ENCODE data around the gene PDHB. TPM values are rescaled to one million over a fixed set of nuclear protein-coding genes. Genes with fewer than 3 reads are reported as not detected.

PDHB gene
- total and polyA plus RNA-seq, 5 experiments from 2014 or later, result 60.2 to 120 (median 92.2) TPM

- H3K27ac Mint-ChIP-seq, result peak overlapping the region; percentile 66 to 98 (median 94)
- no peaks in the 10 kb centered on the region for H3K9me3 Mint-ChIP-seq
- H3K4me1 Mint-ChIP-seq, result peaks cover 19 to 33% (median 30%) of the 10 kb centered on the region in 4 donors
- POLR2A ChIA-PET, result interaction anchor here (0.6 to 3.1 kb wide), 5 partner anchors 10 to 1675 kb away, joined by 3 to 16 read pairs (median 9); partner anchors contain the start of genes HTD2, KCTD6 and RPP14
- no peaks in the 10 kb centered on the region for H3K27me3 Mint-ChIP-seq
- peak overlapping the region; percentile 87 to 95 (median 92) for H3K4me3 Mint-ChIP-seq
- H3K36me3 Mint-ChIP-seq, result peaks cover 0 to 27% (median 8%) of the 10 kb centered on the region in 3 donors
- ATAC-seq, result no peak
- no peak for DNase-seq
Measured at GRCh38 chr3:58434168-58434504, 504 bp upstream of the PDHB start.

DNA sequence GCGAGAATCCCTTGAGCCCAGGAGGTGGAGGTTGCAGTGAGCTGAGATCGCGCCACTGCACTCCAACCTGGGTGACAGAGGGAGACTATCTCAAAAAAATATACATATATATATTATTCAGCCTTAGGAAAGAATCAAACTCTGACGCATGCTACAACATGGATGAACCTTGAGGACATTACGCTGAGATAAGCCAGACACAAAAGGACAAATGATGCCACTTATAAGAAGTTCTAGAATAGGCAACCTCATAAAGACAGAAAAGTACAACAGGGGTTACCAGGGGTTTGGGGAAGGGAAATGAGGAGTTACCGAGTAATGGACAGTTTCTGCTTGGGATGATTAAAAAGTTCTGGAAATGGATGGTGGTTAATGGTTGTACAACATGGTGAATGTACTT, 727 bp downstream of the PDHB start:
- Mint-ChIP-seq H3K4me3 (peak overlapping the region; percentile 89 to 96 (median 94)), H3K27ac (peak overlapping the region; percentile 90 to 98 (median 97)), H3K27me3 (no peaks in the 10 kb centered on the region), H3K4me1 (peaks cover 21 to 33% (median 30%) of the 10 kb centered on the region in 4 donors), H3K36me3 (peaks cover 0 to 39% (median 8%) of the 10 kb centered on the region in 3 donors), H3K9me3 (no peaks in the 10 kb centered on the region)
- no peak for ATAC-seq
- POLR2A ChIA-PET, result interaction anchor here (0.6 to 3.1 kb wide), 5 partner anchors 9 to 126 kb away, joined by 3 to 16 read pairs (median 9); partner anchors contain the start of genes HTD2, KCTD6 and RPP14
- DNase-seq, result no peak

GRCh38 chr3:58429657-58430056, 4.0 kb downstream of the PDHB start:
- Mint-ChIP-seq H3K36me3 (peaks cover 0 to 70% (median 13%) of the 10 kb centered on the region in 3 donors), H3K27me3 (no peaks in the 10 kb centered on the region), H3K9me3 (no peaks in the 10 kb centered on the region), H3K4me1 (peaks cover 17 to 34% (median 29%) of the 10 kb centered on the region in 4 donors), H3K4me3 (no peak overlapping the region), H3K27ac (no peak overlapping the region)
- DNase-seq (no peak), ATAC-seq (no peak)
- POLR2A ChIA-PET, result interaction anchor here (0.6 to 1.4 kb wide), 3 partner anchors 10 to 124 kb away, joined by 3 to 4 read pairs (median 3); partner anchors contain the start of genes HTD2 and RPP14

GRCh38 chr3:58427661-58428361, 5.8 kb downstream of the PDHB start:
- H3K36me3 Mint-ChIP-seq, result peaks cover 0 to 82% (median 13%) of the 10 kb centered on the region in 3 donors

DNA sequence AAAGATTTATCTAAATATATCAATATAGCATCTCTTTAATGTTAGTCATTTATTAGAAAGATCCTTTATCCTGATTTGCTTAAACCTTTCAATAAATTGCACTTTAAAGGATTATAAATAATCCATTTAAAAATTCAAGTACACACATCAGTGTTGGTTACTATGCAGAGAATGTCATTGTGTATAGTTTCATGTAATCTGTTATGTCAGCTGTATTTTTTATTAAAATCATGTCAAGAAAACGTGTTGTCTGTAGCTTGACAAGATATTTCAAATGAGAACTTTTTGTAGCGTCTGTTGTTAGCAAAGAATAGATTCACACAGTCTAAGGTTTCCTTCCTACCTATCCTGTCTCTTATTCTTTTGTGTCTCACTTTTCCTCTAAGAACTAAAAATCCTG, 7.8 kb downstream of the PDHB start:
- POLR2A ChIA-PET, result no interaction called here
- H3K4me1 Mint-ChIP-seq, result peaks cover 2 to 6% (median 3%) of the 10 kb centered on the region in 4 donors
- DNase-seq, result no peak
- peak overlapping the region in 5 of 10 donors; percentile 3 to 75 (median 45) for H3K27ac Mint-ChIP-seq
- H3K27me3 Mint-ChIP-seq, result no peaks in the 10 kb centered on the region
- H3K36me3 Mint-ChIP-seq, result peaks cover 0 to 80% (median 8%) of the 10 kb centered on the region in 3 donors
- H3K9me3 Mint-ChIP-seq, result no peaks in the 10 kb centered on the region
- H3K4me3 Mint-ChIP-seq, result no peak overlapping the region
- ATAC-seq, result no peak

More at GRCh38 chr3:58427661-58428361, 5.8 kb downstream of the PDHB start:
- no peak for DNase-seq
- no peaks in the 10 kb centered on the region for H3K9me3 Mint-ChIP-seq
- H3K4me1 Mint-ChIP-seq, result peaks cover 7 to 20% (median 14%) of the 10 kb centered on the region in 4 donors
- H3K4me3 Mint-ChIP-seq, result no peak overlapping the region
- POLR2A ChIA-PET, result interaction anchor here (0.5 kb wide), 1 partner anchor 736 kb away, joined by 6 read pairs; no protein-coding TSS in a partner anchor
- ATAC-seq, result no peak
- peak overlapping the region in 2 of 10 donors; percentile 16 to 29 for H3K27ac Mint-ChIP-seq
- no peaks in the 10 kb centered on the region for H3K27me3 Mint-ChIP-seq

DNA sequence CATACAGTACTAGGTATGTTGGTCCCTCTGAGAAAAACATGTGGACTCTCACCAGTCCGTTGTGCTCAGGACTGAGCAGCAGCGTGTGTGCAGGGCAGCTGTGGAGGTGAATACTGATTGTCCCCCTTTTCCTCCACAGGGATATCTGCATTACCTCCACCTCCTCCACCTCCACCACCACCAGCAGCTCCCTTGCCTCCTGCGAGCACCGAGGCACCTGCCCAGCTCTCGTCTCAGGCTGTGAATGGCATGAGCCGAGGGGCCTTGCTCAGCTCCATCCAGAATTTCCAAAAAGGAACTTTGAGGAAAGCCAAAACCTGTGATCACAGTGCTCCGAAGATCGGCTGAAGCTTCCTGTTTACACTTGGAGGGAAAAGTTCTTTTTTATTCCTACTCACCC, 9.0 kb downstream of the PDHB start:
- H3K27ac Mint-ChIP-seq, result peak overlapping the region in 5 of 10 donors; percentile 0 to 51 (median 43)
- POLR2A ChIA-PET, result interaction anchor here (2.2 kb wide), 1 partner anchor 9 kb away, joined by 10 read pairs; the partner anchor contains the start of gene PDHB
- H3K4me3 Mint-ChIP-seq, result no peak overlapping the region
- no peaks in the 10 kb centered on the region for H3K27me3 Mint-ChIP-seq
- peaks cover 0 to 72% (median 4%) of the 10 kb centered on the region in 3 donors for H3K36me3 Mint-ChIP-seq
- no peak for ATAC-seq
- DNase-seq, result no peak
- H3K4me1 Mint-ChIP-seq, result peaks cover 1 to 11% (median 5%) of the 10 kb centered on the region in 4 donors
- H3K9me3 Mint-ChIP-seq, result no peaks in the 10 kb centered on the region

- peak overlapping the region in 4 of 10 donors; percentile 1 to 84 (median 49) for H3K27ac Mint-ChIP-seq
- peaks cover 1 to 13% (median 4%) of the 10 kb centered on the region in 4 donors for H3K4me1 Mint-ChIP-seq
- no peaks in the 10 kb centered on the region for H3K27me3 Mint-ChIP-seq
- no peak overlapping the region for H3K4me3 Mint-ChIP-seq
- POLR2A ChIA-PET, result interaction anchor here (2.2 kb wide), 1 partner anchor 11 kb away, joined by 10 read pairs; the partner anchor contains the start of gene PDHB
- no peak for DNase-seq
- no peak for ATAC-seq
- no peaks in the 10 kb centered on the region for H3K9me3 Mint-ChIP-seq
- H3K36me3 Mint-ChIP-seq, result peaks cover 0 to 56% (median 4%) of the 10 kb centered on the region in 3 donors
Measured at GRCh38 chr3:58422756-58423325, 10.8 kb downstream of the PDHB start.

DNA sequence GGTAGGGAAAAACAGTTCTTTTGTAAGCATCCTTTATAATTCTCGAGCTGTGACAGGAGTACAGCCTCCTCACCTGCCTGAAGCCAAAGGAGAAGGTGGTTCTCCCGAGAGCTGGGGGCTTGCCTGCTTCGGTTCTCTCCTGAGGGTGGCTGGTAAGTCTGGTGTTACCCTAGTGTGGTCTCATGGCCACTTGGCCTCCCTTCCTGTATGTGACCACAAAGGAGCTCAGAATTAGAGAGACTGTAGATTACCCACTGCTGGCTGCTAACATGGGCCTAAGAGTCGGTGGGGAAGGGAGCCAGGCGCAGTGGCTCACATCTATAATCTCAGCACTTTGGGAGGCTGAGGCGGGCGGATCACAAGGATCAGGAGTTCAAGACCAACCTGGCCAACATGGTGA, 12.6 kb downstream of the PDHB start:
- Mint-ChIP-seq H3K4me1 (peaks cover 1 to 13% (median 4%) of the 10 kb centered on the region in 4 donors), H3K9me3 (no peaks in the 10 kb centered on the region), H3K27ac (peak overlapping the region in 6 of 10 donors; percentile 15 to 76 (median 47)), H3K27me3 (no peaks in the 10 kb centered on the region), H3K4me3 (no peak overlapping the region), H3K36me3 (peaks cover 0 to 39% (median 4%) of the 10 kb centered on the region in 3 donors)
- POLR2A ChIA-PET, result interaction anchor here (1.3 to 3.0 kb wide), 3 partner anchors 9 to 114 kb away, joined by 3 to 9 read pairs (median 4); partner anchors contain the start of gene PDHB
- no peak for DNase-seq
- ATAC-seq, result no peak

- Mint-ChIP-seq H3K36me3 (peaks cover 0 to 29% (median 1%) of the 10 kb centered on the region in 3 donors), H3K4me1 (peaks cover 1 to 13% (median 2%) of the 10 kb centered on the region in 4 donors), H3K9me3 (no peaks in the 10 kb centered on the region), H3K27ac (peak overlapping the region in 8 of 10 donors; percentile 29 to 68 (median 58)), H3K27me3 (no peaks in the 10 kb centered on the region), H3K4me3 (no peak overlapping the region)
- POLR2A ChIA-PET, result interaction anchor here (1.3 to 3.0 kb wide), 3 partner anchors 10 to 113 kb away, joined by 3 to 9 read pairs (median 4); partner anchors contain the start of gene PDHB
- no peak for ATAC-seq
- no peak for DNase-seq
Measured at GRCh38 chr3:58419780-58420507, 13.7 kb downstream of the PDHB start.

GRCh38 chr3:58418227-58418626, 15.4 kb downstream of the PDHB start:
- no peak for ATAC-seq

DNA sequence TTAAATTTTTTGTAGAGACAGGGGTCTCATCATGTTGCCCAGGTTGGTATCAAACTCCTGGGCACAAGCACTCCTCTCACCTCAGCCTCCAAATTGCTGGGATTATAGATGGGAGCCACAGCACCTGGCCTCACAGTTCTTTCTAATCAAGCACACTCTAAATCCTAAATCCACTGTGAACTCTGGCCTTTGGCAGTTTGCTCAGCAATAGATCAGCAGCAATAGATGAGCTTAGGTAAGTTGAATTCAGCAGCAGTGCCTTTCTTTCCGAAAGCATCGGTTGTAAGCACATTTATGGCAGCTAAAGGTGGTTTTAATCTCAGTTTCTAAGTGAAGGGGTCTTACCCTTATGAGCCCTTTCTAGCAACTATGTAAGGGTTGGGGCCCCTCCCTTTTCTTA, 16.6 kb downstream of the PDHB start:
- DNase-seq (no peak), ATAC-seq (no peak)
- POLR2A ChIA-PET, result no interaction called here
- H3K9me3 Mint-ChIP-seq, result no peaks in the 10 kb centered on the region
- H3K27me3 Mint-ChIP-seq, result no peaks in the 10 kb centered on the region
- peaks cover 0 to 17% (median 3%) of the 10 kb centered on the region in 4 donors for H3K4me1 Mint-ChIP-seq
- no peak overlapping the region for H3K4me3 Mint-ChIP-seq
- H3K36me3 Mint-ChIP-seq, result peaks cover 0 to 20% (median 1%) of the 10 kb centered on the region in 3 donors
- peak overlapping the region in 1 of 10 donors; percentile 28 for H3K27ac Mint-ChIP-seq

More at GRCh38 chr3:58418227-58418626, 15.4 kb downstream of the PDHB start:
- peaks cover 0 to 20% (median 0%) of the 10 kb centered on the region in 3 donors for H3K36me3 Mint-ChIP-seq
- H3K4me3 Mint-ChIP-seq, result no peak overlapping the region
- H3K4me1 Mint-ChIP-seq, result peaks cover 0 to 17% (median 4%) of the 10 kb centered on the region in 4 donors
- POLR2A ChIA-PET, result no interaction called here
- H3K9me3 Mint-ChIP-seq, result no peaks in the 10 kb centered on the region
- peak overlapping the region in 4 of 10 donors; percentile 9 to 64 (median 16) for H3K27ac Mint-ChIP-seq
- H3K27me3 Mint-ChIP-seq, result no peaks in the 10 kb centered on the region
- DNase-seq, result no peak

DNA sequence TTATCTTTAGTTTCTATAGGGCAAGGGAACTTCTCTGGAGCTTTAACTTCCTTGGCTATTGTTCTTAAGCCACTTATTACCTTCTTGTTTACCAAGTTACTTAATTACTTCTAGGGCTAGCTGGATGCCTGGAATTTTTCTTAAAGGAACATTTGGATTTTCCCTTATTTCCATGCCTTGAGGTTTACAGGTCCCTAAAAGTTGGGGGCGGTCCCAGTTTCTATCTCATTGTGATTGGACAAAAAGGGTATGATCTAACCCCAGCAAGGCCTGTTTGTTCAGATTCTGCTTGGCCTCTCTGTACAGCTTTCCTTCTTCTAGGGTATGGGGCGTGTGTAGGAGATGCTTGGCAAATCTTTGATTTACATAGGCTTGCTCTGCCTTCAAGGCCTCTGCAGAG, 17.4 kb downstream of the PDHB start:
- Mint-ChIP-seq H3K4me1 (peaks cover 0 to 17% (median 3%) of the 10 kb centered on the region in 4 donors), H3K9me3 (no peaks in the 10 kb centered on the region), H3K27me3 (no peaks in the 10 kb centered on the region), H3K27ac (no peak overlapping the region), H3K4me3 (no peak overlapping the region), H3K36me3 (peaks cover 0 to 21% (median 1%) of the 10 kb centered on the region in 3 donors)
- POLR2A ChIA-PET, result interaction anchor here (1.3 kb wide), 1 partner anchor 109 kb away, joined by 6 read pairs; the partner anchor contains the start of gene HTD2
- ATAC-seq, result no peak
- DNase-seq, result no peak
